PC-3 (cell line): ENCODE measurements around the gene GALNT10.

ENCODE experiments used
- EZH2 ChIP-seq: fragments of 300-600 bp; sonication (generic); IDR thresholded peaks from one replicate; pipeline ENCODE4 v1.6.1; 2017; ENCODE audit warnings: antibody characterized with exemption, mild to moderate bottlenecking, low read length; ENCODE audit not compliant: unreplicated experiment
- TF ChIP-seq, protein P1 (sequence below): fragments of 300-600 bp; sonication (generic); conservative IDR thresholded peaks from 2 replicates; pipeline ENCODE4 v1.5.1; 2017; ENCODE audit warnings: antibody characterized with exemption, low read depth, mild to moderate bottlenecking, low read length

DNA sequence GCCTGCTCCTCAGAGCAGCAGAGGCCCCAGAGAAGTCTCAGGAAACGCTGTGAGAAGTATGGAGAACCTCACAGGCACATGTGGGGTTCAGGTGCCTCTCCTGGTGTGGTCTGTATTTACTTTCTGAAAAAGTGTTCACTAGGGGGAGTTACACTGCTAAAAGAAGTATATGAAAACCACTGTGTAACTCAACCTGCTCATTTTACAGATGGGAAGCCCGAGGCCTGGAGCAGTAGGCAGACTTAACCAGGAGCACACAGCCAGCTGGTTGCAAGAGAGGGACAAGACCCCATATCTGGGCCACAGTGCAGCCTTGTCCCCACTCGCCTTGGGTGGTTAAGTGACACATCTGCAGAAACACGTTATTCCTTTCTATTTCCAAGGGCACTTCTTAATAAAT is 142.5 kb downstream of the GALNT10 start:
- TF ChIP-seq, protein P1, sequence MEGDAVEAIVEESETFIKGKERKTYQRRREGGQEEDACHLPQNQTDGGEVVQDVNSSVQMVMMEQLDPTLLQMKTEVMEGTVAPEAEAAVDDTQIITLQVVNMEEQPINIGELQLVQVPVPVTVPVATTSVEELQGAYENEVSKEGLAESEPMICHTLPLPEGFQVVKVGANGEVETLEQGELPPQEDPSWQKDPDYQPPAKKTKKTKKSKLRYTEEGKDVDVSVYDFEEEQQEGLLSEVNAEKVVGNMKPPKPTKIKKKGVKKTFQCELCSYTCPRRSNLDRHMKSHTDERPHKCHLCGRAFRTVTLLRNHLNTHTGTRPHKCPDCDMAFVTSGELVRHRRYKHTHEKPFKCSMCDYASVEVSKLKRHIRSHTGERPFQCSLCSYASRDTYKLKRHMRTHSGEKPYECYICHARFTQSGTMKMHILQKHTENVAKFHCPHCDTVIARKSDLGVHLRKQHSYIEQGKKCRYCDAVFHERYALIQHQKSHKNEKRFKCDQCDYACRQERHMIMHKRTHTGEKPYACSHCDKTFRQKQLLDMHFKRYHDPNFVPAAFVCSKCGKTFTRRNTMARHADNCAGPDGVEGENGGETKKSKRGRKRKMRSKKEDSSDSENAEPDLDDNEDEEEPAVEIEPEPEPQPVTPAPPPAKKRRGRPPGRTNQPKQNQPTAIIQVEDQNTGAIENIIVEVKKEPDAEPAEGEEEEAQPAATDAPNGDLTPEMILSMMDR: no peak
- no peak for TF ChIP-seq EZH2
